HG03354 (cell line): ENCODE results near the gene LBR.
"Not testable (repeated sequence)": the region's sequence is repeated elsewhere in the genome, so short reads cannot be mapped to it uniquely, and the experiment has no call there.

Experiments
- ATAC-seq: cut with Tn5 transposase; IDR thresholded peaks from one replicate; pipeline ENCODE4 v1.9.1; 2021; ENCODE audit warnings: mild to moderate bottlenecking; ENCODE audit not compliant: unreplicated experiment, poor library complexity, severe bottlenecking

The LBR gene

GRCh38 chr1:225427235-225428067 lies at the start of gene LBR:
LBR (minus strand) TSS chr1:225428038; CDS start chr1:225424075, 3,963 bp downstream.
- peak; percentile 41 for ATAC-seq

- ATAC-seq: no peak
These were observed 49.6 kb upstream of the LBR start for GRCh38 chr1:225477296-225477911.

GRCh38 chr1:225476538-225476988 lies 48.7 kb upstream of the LBR start:
- no peak for ATAC-seq

GRCh38 chr1:225476100-225476511 lies 48.3 kb upstream of the LBR start:
- no peak for ATAC-seq

- peak; percentile 69 for ATAC-seq
These were observed 47.4 kb upstream of the LBR start for GRCh38 chr1:225474986-225475820.

- no peak for ATAC-seq
These were observed 46.7 kb upstream of the LBR start for GRCh38 chr1:225474439-225474985.

GRCh38 chr1:225473676-225474438 lies 46.0 kb upstream of the LBR start:
- ATAC-seq: not testable (repeated sequence)

- not testable (repeated sequence) for ATAC-seq
These were observed 45.4 kb upstream of the LBR start for GRCh38 chr1:225473266-225473665.

GRCh38 chr1:225471453-225472301 lies 43.8 kb upstream of the LBR start:
- ATAC-seq: no peak

GRCh38 chr1:225471109-225471452 lies 43.2 kb upstream of the LBR start:
- ATAC-seq: no peak

GRCh38 chr1:225470211-225471108 lies 42.6 kb upstream of the LBR start:
- no peak for ATAC-seq

GRCh38 chr1:225469051-225469450 lies 41.2 kb upstream of the LBR start:
- ATAC-seq: no peak

- ATAC-seq: no peak
These were observed 40.6 kb upstream of the LBR start for GRCh38 chr1:225468270-225469020.

GRCh38 chr1:225467193-225468020 lies 39.6 kb upstream of the LBR start:
- ATAC-seq: peak; percentile 96

GRCh38 chr1:225466848-225467192 lies 39.0 kb upstream of the LBR start:
- ATAC-seq: no peak
